ENCODE data around the gene PCSK4.
"Not testable (repeated sequence)": the region's sequence is repeated elsewhere in the genome, so short reads cannot be mapped to it uniquely, and the experiment has no call there.

The PCSK4 gene

GRCh38 chr19:1521636-1522035, 31.5 kb upstream of the PCSK4 start:
- DNase-seq = no peak

GRCh38 chr19:1520203-1520780, 30.1 kb upstream of the PCSK4 start:
- no peak for DNase-seq

DNA sequence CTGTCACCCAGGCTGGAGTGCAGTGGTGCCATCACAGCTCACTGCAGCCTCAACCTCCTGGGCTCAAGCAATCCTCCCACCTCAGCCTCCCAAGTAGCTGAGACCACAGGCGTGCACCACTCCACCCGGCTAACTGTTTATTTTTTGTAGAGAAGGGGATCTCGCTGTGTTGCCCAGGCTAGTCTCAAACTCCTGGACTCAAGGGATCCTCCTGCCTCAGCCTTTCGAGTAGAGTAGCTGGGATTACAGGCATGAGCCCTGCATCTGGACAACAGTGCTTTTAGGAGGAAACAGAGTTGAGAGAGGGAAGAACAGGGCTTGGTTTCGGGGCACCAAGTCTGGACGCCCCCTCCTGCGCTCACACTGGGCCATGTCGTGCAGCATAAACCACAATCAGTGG, 29.7 kb upstream of the PCSK4 start:
- not testable (repeated sequence) for DNase-seq

DNA sequence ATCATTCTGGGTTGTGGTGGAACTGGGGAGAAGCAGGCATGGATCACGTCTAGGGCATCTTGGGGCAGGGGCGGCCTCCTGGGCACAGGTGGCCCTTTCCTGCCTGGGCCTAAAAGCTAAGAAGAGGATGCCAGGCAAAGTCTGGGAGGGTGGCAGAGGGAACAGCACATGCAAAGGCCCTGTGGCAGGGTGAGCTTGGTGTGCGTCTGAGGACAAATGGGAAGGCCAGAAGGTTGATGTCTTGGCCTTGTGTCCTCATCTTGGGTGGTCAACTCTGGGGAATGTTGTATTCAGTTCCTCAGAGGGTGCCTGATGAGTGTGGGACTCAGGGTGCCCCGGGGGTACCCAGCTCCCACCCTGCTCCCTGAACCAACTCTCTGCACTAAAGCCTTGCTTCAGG, 28.3 kb upstream of the PCSK4 start:
- no peak for DNase-seq

- DNase-seq = no peak
Observed at GRCh38 chr19:1516395-1516753, 26.2 kb upstream of the PCSK4 start.

GRCh38 chr19:1514986-1515721, 25.0 kb upstream of the PCSK4 start:
- DNase-seq = no peak

GRCh38 chr19:1514295-1514661, 24.1 kb upstream of the PCSK4 start:
- no peak for DNase-seq

DNA sequence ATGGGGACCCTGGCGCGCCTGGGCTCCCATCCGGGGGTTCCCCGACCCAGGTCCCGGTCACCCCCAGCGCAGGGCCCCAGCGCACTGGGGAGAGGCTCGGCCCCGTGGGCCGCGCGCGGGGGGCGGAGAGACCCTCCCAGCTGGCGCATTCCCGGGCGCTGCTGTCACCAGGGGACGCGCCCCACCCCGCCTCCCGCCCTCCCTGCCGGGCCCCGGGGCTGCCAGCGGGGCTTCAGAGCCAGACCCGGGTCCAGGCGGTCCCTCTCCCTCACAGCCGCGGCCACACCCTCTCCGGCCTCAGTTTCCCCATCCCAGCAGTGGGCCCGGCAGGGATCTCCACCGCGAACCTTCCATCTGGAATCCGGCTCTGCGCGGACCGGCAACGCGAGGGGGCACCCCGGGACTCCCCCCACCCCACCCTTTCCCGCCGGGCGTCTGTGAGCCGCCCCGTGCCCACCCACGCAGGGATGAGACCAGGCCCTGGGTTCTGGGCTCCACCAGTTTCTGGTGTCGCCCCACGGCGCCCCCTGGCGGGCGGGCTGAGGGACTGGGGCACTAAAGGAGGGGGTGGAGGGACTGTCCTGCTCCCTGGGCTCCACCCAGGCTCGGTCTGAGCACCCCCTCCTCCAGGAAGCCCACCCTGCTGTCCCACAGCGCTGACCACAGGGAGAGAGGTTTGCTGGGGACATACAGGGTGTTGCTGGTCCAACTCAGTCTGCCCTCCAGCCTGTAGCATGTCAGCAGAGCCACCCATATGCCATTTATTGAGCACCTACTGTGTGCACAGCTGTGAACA, 23.5 kb upstream of the PCSK4 start:
- peak; percentile 19 to 65 (median 54) for DNase-seq

DNA sequence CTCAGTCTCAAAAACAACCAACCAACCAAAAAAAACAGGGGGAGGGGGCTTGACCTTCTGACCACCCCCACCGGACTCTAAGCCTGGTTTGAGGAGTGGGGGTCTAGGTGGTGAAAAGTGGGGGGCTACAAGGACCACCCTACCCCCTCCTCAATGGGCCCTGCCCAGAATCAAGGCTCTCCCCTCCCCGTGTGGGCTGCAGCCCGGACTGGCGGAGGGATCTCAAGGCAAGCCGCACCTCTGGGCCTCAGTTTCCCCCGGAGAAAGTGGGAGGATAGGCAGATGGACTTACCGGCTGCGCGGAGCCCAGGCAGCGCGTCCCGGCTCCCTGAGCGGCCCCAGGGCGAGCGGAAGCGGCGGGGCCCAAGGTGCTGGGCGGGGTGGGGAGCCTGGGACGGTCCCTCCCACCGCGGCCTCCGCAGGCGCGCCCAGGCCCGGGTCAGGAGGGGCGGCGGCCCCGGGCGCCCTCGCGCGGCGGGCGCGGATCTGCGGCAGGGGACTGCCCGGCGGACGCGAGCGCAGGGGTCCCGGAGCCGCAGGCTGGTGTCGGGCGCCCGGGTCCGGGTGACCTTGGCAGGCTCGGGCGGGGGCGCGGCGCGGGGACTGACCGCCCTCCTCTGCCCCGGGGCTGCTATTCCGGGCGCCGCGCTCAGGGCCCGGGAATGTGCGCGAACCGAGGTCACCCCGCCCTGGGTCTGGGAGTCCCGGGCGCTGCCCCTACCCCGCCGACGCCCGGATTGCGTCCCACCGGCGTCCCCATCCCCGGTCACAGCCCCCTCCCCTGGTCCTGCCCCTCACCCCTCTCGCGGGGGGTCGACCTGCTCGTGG, 22.7 kb upstream of the PCSK4 start, which contains the start of gene ADAMTSL5:
Gene ADAMTSL5 (minus strand): TSS at position 349 of the 828 bp plus-strand sequence. CDS start 2,076 bp downstream, outside the sequence.
- peak; percentile 14 to 53 (median 30) for DNase-seq

DNA sequence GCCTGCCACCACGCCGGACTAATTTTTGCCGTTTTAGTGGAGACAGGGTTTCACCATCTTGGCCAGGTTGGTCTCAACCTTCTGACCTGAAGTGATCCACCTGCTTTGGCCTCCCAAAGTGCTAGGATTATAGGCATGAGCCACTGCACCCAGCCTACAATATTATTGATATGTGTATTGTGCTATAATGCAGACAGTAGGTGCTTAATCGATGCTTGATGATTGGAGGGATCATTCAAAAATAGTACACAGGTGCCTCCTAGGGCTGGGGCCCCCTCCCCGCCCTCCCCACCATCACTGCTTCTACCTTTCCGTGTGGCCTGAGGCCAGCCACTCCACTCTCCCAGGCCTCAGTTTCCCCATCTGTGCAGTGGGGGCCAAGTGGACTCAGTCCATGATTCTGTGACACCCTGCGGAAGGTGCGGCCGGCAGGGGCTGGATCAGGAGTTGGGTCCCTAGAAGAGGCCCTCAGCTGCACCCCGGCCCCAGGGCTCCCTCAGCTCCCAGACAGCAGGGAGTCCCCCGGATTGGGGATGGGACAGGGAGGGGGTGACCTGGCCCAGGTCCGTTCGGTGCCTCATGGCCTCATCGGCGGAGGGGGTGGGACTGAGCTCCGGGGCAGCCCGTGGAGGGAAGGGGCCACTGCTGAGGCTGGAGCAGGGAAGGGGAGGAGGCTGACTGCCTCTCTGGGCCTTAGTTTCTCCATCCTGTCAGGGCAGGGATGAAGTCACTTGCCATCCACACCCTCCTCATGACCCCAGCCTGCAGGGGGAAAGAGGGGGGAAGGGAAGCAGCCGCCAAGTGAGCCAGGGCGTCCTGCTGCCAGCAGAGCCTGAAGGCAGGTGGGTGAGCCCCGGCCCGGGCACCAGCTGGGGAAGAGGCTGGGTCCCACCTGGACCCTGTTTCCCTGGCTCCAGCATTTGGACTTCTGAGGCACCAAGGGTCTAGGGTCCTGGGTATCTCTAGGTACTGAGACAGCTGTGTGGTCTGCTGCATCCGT, 21.5 kb upstream of the PCSK4 start:
- DNase-seq = no peak

DNA sequence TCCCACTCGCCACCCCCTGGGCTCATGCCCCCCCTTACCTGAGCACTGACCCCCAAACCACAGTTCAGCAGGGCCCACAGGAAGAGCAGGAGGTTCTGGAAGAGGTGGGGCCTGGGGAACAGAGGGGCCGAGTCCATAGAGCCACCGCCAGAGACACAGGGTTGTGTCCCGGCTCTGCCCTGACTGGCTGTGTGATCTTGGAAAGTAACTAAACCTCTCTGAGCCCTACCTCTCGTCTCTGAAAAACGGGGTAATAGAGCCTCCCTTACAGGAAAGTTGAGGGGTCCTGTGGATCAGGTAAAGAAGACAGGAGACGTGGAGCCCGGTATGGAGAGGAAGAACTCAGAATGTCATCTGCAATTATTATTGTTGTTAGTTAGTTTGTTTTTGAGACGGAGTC, 20.7 kb upstream of the PCSK4 start:
- DNase-seq = no peak

DNA sequence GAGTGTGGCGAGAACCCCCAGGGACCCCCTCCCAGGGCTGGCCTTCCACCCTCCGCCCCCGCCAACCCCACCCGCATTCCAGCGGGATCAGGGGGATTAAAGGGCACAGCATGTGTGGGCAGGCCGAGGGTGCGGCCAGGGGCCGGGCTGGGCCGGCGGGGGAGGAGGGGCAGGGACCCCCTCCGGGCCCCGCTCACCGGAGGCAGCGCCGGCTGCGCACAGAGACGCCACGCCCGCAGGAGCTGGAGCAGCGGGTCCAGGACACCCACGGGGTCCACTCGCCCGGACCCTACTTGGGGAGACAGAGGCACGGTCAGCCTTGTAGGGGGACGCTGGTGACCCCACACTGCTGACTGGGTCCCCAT, 20.3 kb upstream of the PCSK4 start:
- DNase-seq = no peak

GRCh38 chr19:1509602-1510441, 19.7 kb upstream of the PCSK4 start:
- DNase-seq = no peak

DNA sequence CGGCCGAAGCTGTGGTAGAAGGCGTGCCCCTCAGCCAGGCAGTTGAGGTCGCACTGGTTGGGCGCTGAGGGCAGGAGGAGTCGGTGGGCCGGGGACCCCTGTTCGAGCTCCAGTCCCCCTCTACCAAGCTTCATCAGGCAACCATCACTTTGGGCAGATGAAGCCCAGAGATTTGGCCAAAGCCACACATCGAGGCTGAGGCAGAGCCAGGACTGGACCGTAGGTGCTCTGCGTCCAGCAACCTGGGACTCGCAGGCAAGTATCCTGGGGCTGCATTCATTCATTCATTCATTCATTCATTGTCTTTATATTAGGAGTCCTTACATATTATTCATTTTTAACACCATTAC, 18.3 kb upstream of the PCSK4 start:
- DNase-seq = no peak

DNA sequence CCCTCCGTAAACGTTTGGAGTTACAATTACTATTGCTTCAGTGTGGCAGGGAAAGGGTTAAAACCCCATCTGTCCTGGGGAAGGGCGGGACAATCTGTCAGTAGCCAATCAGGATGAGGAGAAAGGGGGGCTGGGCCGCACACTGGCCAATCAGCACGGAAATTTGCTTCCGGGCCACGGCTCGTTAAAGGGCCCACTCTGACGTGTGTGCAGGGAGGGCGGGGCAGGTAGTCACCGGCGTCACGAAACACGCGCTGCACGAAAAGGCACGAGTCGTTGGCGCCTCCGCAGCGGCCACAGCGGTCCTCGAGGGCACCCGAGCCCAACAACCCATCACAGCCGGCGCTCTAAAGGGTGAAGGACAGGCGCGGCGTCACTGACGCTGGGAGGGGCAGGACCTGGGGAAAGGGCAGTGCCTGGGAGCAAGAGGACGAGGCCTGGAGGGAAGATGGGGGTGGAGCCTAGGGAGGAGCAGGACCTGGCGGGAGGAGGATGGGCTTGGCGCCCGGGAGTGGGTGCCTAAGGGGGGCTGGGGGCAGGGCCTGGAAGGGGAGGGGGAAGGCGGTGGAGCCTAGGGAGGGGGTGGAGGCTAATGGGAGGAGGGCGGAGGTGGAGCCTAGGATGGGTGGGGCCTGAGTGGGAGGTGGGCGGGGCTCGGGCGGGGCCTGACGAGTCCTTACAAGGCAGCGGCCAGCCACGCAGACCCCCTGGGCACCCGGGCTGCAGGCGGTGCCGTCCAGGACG, 17.8 kb upstream of the PCSK4 start:
- peak; percentile 89 to 95 (median 92) for DNase-seq

DNA sequence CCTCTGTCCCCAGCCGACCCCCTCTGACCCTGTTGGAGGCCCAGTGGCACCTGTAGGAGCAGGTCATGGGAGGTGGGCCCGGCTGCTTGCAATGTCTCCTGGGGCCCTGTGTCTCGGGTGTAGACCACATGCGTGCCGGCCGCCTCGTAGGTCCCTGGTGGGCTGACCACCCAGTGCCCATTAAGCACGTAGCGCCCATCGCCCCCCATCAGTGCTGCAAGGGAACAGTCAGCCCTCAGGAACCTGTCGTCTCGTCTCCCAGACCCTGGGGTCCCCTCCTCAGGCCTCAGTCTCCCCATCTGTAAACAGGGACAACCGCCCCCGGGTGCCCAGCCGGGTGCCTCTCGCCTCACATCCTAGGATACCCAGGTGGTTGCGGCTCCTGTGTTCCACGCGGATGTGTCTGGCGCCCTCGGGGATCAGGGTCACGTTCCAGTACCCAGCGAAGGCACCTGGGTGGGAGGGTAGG, 17.1 kb upstream of the PCSK4 start:
- DNase-seq = no peak

GRCh38 chr19:1505991-1506881, 16.1 kb upstream of the PCSK4 start:
- DNase-seq = no peak

- DNase-seq = no peak
Observed at GRCh38 chr19:1505012-1505411, 14.9 kb upstream of the PCSK4 start.
